ENCODE measurements around the gene THTPA. TPM values are rescaled to one million over a fixed set of nuclear protein-coding genes. Genes with fewer than 3 reads are reported as not detected.

The THTPA gene
- total and polyA plus RNA-seq, 2 donors (not counting 1 experiment from before 2014, with no cell fraction given), result 7.8 to 24.1 TPM

DNA sequence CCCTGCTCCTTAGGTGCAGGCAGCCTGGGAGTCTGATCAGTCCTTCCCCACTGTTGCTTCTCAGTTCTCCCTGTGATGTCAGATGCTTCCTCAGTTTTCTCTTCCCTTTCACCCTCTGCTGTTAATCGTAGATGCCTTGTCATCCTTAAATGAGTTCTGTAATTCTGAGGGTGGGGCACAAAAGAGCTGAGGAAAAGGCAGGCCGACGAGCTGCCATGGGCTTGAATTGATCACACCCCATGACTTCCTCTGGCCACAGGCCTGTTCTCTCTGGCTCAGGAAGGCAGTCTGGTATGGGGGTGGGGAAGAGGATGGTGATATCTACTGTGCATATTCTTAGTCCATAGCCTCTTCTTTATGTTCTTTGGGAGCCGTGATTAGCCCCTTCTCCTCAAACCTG lies 16.8 kb downstream of the THTPA start:
- H3K4me3 ChIP-seq (replicated peaks in 1 of 4; ENCODE audit: control extremely low read depth in 1 of 4, insufficient read depth in 1 of 4, low read depth in 3 of 4, low read length in 4 of 4), result no peak overlapping the region
- H3K4me2 ChIP-seq (ENCODE audit: extremely low read depth, insufficient read depth, low read length), result no peak overlapping the region
- peaks cover 33% of the 10 kb centered on the region for H3K27me3 ChIP-seq (ENCODE audit: control insufficient read depth, insufficient read depth, low read length)
- no peaks in the 10 kb centered on the region for H3K79me2 ChIP-seq (ENCODE audit: control insufficient read depth, insufficient read depth, low read length)
- no peak overlapping the region for H3K27ac ChIP-seq (ENCODE audit: insufficient read depth, low read length)
- no peaks in the 10 kb centered on the region for H3K36me3 ChIP-seq (ENCODE audit: control insufficient read depth, insufficient read depth, low read length)
- no peak overlapping the region for H2AFZ ChIP-seq (ENCODE audit: low read length)
- TF ChIP-seq CTCF (conservative IDR thresholded peaks at IDR 0.05 in 1 of 2, IDR thresholded peaks at IDR 0.05 in 1 of 2; ENCODE audit: low read depth in 1 of 2, low read length in 2 of 2) (no peak), EZH2 (IDR thresholded peaks at IDR 0.05; ENCODE audit: low read length, missing control alignments) (no peak)
- H4K20me1 ChIP-seq (ENCODE audit: control insufficient read depth, extremely low read depth, insufficient read depth, low read length), result no peaks in the 10 kb centered on the region
- DNase-seq (ENCODE audit: low read depth in 2 of 2), result no peak
- no peaks in the 10 kb centered on the region for H3K9me3 ChIP-seq (ENCODE audit: control insufficient read depth, insufficient read depth, low read depth, low read length)
- H3K4me1 ChIP-seq (ENCODE audit: control insufficient read depth, extremely low read depth, insufficient read depth, low read length), result no peaks in the 10 kb centered on the region
- H3K9ac ChIP-seq (ENCODE audit: insufficient read depth, low read length), result no peak overlapping the region

DNA sequence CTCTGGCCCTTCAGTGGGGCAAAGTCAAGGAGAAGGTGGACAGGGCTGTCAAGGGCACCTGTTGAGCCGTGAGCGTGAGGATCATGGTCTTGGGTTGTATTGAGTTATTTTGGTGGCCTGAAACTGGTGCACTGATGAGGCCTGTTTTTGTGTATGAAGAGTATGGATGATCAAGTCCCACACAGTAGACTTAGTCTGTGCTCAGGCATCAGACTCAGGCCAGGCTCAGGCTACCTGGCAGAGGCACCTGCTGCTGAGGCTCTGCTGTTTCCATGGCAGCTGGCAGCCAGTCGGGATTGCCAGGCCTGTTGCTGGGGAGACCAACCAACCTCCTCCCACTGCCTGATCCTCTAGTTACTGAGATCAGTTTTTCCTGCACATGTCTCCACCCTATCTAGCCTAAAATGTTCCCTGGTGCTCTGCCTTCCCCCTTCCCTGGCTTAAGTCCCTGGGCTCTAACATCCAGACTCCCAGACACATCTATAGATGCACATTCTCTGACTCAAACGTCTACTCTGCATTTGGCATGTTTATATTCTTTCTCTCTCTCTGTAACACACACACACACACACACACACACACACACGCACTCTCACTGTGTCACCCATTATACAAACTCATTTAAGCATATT lies 17.4 kb downstream of the THTPA start:
- H3K4me3 ChIP-seq (replicated peaks in 1 of 4; ENCODE audit: control extremely low read depth in 1 of 4, insufficient read depth in 1 of 4, low read depth in 3 of 4, low read length in 4 of 4), result no peak overlapping the region
- TF ChIP-seq EZH2 (IDR thresholded peaks at IDR 0.05; ENCODE audit: low read length, missing control alignments) (peak; percentile 50), CTCF (conservative IDR thresholded peaks at IDR 0.05 in 1 of 2, IDR thresholded peaks at IDR 0.05 in 1 of 2; ENCODE audit: low read depth in 1 of 2, low read length in 2 of 2) (no peak)
- no peak overlapping the region for H2AFZ ChIP-seq (ENCODE audit: low read length)
- H4K20me1 ChIP-seq (ENCODE audit: control insufficient read depth, extremely low read depth, insufficient read depth, low read length), result no peaks in the 10 kb centered on the region
- no peaks in the 10 kb centered on the region for H3K36me3 ChIP-seq (ENCODE audit: control insufficient read depth, insufficient read depth, low read length)
- no peaks in the 10 kb centered on the region for H3K9me3 ChIP-seq (ENCODE audit: control insufficient read depth, insufficient read depth, low read depth, low read length)
- H3K79me2 ChIP-seq (ENCODE audit: control insufficient read depth, insufficient read depth, low read length), result no peaks in the 10 kb centered on the region
- DNase-seq (ENCODE audit: low read depth in 2 of 2), result no peak
- no peak overlapping the region for H3K9ac ChIP-seq (ENCODE audit: insufficient read depth, low read length)
- H3K4me2 ChIP-seq (ENCODE audit: extremely low read depth, insufficient read depth, low read length), result no peak overlapping the region
- peaks cover 35% of the 10 kb centered on the region for H3K27me3 ChIP-seq (ENCODE audit: control insufficient read depth, insufficient read depth, low read length)
- H3K27ac ChIP-seq (ENCODE audit: insufficient read depth, low read length), result no peak overlapping the region
- no peaks in the 10 kb centered on the region for H3K4me1 ChIP-seq (ENCODE audit: control insufficient read depth, extremely low read depth, insufficient read depth, low read length)

DNA sequence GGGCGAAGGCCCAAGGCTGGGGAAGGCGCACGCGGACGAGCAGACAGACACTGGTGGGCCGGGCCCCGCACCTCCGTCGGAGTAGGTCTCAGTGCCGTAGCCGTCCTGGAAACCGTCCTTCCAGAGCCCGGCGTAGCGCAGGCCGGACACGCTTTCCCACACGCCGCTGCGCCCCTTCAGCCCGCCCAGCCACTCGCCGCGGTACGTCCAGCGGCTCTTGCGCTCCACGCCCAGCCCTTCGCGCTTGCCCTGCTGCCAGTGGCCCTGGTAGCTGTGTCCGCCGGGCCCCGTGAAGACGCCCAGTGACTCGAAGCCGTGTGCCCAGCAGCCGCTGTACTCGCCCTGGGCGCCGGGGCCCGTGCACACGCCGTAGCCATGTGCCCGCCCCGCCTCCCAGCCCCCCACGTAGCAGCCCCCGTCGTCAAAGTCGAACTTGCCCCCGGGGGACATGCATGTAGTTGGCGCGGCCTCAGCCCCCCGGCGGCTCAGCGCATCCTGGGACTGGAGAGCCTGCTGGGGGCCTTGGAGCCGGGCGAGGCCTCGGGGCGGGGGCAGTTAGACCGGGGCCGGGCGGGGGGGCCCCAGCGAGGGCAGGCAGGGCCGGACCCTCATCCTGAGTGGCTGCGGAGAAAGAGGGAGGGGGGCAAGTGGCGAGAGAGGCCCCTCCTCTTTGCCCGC lies 21.1 kb downstream of the THTPA start:
- H3K36me3 ChIP-seq (ENCODE audit: control insufficient read depth, insufficient read depth, low read length), result no peaks in the 10 kb centered on the region
- H3K27ac ChIP-seq (ENCODE audit: insufficient read depth, low read length), result no peak overlapping the region
- no peaks in the 10 kb centered on the region for H4K20me1 ChIP-seq (ENCODE audit: control insufficient read depth, extremely low read depth, insufficient read depth, low read length)
- H3K4me1 ChIP-seq (ENCODE audit: control insufficient read depth, extremely low read depth, insufficient read depth, low read length), result no peaks in the 10 kb centered on the region
- H3K9ac ChIP-seq (ENCODE audit: insufficient read depth, low read length), result no peak overlapping the region
- no peaks in the 10 kb centered on the region for H3K9me3 ChIP-seq (ENCODE audit: control insufficient read depth, insufficient read depth, low read depth, low read length)
- no peak overlapping the region for H2AFZ ChIP-seq (ENCODE audit: low read length)
- no peak for TF ChIP-seq CTCF (conservative IDR thresholded peaks at IDR 0.05 in 1 of 2, IDR thresholded peaks at IDR 0.05 in 1 of 2; ENCODE audit: low read depth in 1 of 2, low read length in 2 of 2)
- TF ChIP-seq EZH2 (IDR thresholded peaks at IDR 0.05; ENCODE audit: low read length, missing control alignments), result peak; percentile 88
- H3K4me3 ChIP-seq (replicated peaks in 1 of 4; ENCODE audit: control extremely low read depth in 1 of 4, insufficient read depth in 1 of 4, low read depth in 3 of 4, low read length in 4 of 4), result no peak overlapping the region
- H3K79me2 ChIP-seq (ENCODE audit: control insufficient read depth, insufficient read depth, low read length), result no peaks in the 10 kb centered on the region
- H3K4me2 ChIP-seq (ENCODE audit: extremely low read depth, insufficient read depth, low read length), result no peak overlapping the region
- DNase-seq (ENCODE audit: low read depth in 2 of 2), result no peak
- peaks cover 40% of the 10 kb centered on the region for H3K27me3 ChIP-seq (ENCODE audit: control insufficient read depth, insufficient read depth, low read length)

Data from fibroblast of lung (primary cell).